Activated CD8-positive, alpha-beta memory T cell treated with anti-CD3 and anti-CD28 coated beads for 4 hours (primary cell): ENCODE results near the gene SLC35F3.
"Not testable (repeated sequence)": the region's sequence is repeated elsewhere in the genome, so short reads cannot be mapped to it uniquely, and the experiment has no call there.

Experiments used
- DNase-seq, 2 donors: peaks; one replicate each; pipeline ENCODE4 v3.0.0-alpha.2; 2020; ENCODE audit warnings: low read depth in 2 of 2

SLC35F3 gene

DNA sequence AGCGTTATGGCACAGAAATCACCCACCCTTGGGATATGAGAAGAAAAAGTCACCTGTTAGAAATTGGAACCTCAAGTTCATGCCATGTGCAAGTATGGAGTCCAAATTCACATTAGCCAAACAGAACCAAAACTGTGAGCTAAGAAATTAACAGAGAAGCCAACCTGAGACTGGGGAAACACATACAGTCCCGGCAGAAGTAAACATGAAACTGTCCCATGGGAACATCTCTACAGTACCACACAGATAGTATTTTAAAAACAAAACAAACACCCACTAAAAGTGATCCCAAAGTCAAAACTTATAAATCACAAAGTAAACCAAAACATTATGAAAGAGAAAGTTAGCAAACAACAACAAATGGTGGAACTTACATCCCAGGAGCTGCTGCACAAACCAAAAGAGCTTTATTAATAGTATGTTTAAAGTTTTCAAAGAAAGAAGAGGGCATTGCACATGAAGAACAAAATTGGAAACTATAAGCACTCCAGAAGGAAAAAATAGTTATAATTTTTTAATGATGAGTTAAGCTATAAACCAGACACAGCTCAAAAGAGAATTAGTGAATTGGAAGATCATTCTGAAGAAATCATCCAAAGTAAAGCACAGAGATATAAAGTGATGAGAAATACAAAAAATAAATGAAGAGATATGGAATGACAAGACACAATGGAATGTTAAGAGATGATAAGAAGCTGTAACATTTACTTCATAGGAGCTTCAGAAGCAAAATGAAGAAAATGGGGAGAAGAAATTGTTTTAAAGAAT is 385.2 kb downstream of the SLC35F3 start:
- no peak for DNase-seq

DNA sequence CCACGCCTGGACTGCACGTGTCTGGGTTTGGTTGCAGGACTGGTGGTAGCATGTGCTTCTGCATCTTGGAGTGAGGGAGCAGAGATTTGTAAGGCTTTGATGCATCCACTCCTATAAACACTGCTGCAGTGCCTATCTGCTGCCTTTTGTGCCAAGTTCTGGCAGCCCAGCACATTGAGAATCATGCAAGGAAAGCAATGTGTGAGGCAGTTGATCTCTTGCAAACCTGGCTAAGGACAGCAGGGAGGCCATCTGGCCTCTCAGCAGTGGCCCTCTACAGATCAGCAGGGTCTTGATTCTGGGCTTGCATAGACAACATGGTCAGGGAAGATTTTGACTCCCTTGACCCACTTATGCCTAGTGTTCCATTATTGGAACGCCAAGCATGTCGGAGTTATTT is 387.5 kb downstream of the SLC35F3 start:
- no peak for DNase-seq

DNA sequence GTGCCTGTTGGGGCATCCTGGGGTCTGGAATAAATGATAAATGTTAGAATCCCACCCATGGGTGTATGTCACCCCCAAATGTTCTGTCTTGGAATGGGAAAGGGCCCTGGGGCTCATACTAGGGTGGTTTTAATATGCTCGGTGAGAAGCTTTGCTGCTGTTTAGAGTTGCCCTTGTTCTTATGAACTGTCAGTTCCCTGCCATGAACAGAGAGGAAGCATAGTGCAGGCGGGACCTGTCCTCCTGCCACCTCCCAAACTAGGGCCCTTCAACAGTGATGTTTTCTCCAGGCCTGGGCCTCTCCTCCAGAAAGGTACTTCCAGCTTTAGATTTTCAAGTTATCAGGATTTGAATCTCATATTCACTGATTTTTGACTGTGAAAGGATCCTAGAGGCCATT is 388.1 kb downstream of the SLC35F3 start:
- DNase-seq: no peak

GRCh38 chr1:234294109-234294817 is 389.8 kb downstream of the SLC35F3 start:
- no peak for DNase-seq

- no peak for DNase-seq
Observed at GRCh38 chr1:234295068-234295467, 390.6 kb downstream of the SLC35F3 start.

DNA sequence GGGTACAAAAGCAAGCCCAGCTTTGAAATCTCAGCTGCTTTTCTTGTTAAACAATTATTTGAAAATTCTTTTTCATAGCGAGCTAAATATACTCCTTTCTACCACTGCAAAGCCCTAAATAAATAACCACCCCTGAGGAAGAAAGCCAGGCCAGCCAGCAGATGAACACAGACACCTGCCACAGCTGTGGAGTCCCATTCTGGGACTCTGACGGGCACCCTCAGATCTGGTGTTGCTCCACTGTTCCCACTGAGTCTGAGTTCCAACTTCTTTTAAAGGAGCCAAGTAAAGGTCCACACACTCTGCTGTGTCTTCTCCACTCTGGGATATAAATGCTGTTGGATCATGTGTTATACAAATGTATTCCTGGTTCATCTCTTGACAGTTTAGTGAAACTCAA is 391.1 kb downstream of the SLC35F3 start:
- DNase-seq: no peak

DNA sequence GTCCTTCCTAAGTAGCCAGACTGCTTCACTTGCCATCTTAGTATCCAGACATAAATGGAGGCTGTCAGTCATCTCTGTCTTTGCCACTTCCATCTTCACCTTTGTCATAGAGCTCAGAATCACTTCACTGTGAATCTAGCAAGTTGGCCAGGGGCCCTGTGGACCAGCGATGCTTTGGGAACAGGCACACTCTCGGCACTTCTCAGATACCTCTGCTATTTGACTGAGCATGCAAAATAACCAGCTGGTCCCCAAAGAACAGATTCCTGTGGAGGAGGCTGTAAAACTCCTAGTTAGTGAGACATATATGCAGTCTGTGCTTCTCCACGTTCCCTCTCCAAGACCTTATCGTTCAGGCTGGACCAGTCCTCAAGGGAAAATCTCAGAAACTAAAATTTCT is 392.0 kb downstream of the SLC35F3 start:
- DNase-seq: no peak

GRCh38 chr1:234297668-234298067 is 393.2 kb downstream of the SLC35F3 start:
- DNase-seq: no peak

DNA sequence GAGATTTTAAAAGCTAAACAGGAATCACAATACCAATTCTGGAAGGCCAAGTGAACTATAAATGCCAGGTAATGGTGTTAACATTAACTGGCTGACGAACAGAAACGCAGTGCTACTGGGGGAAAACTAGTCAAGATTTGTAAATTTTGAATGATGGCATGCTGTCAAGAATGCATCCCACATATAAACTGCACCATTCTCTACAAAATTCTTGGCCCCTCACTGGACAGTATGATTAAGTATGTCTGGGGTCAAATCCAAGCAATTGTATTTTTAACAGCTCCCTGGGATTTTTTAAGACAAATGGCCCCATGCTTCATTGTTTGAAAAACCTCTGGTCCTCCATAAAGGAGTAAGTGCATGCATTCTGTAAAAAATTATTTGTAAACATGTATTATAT is 395.6 kb downstream of the SLC35F3 start:
- DNase-seq: no peak

- not testable (repeated sequence) for DNase-seq
Observed at GRCh38 chr1:234301663-234302062, 397.2 kb downstream of the SLC35F3 start.

GRCh38 chr1:234302354-234302962 is 398.0 kb downstream of the SLC35F3 start:
- DNase-seq: no peak

- DNase-seq: no peak
Observed at GRCh38 chr1:234303231-234303630, 398.8 kb downstream of the SLC35F3 start.

- DNase-seq: no peak
Observed at GRCh38 chr1:234307726-234308125, 403.2 kb downstream of the SLC35F3 start.

- no peak for DNase-seq
Observed at GRCh38 chr1:234309243-234309597, 404.7 kb downstream of the SLC35F3 start.

GRCh38 chr1:234309598-234310459 is 405.4 kb downstream of the SLC35F3 start:
- DNase-seq: peak; percentile 32 to 43

- no peak for DNase-seq
Observed at GRCh38 chr1:234310460-234310817, 406.0 kb downstream of the SLC35F3 start.

GRCh38 chr1:234311414-234311813 is 406.9 kb downstream of the SLC35F3 start:
- no peak for DNase-seq

DNA sequence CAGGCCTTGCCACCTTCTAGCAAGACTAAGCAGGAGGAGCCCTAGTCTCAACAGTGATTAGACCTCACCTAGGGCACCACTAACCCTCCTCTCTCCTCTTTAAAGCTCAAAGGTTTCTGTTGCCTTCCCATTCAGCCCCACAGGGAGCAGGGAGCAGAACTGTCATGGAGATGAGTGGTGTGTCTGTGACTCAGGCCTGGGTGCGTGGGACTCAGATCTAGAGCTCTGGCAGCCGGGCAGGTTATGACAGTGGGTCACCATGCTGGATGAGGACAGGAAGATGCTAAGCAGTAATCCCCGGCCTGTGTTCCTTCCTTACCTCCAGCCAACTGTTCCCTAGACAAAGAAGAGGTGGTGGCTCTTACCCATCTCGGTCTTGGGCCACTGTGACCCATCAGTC is 408.7 kb downstream of the SLC35F3 start:
- no peak for DNase-seq

DNA sequence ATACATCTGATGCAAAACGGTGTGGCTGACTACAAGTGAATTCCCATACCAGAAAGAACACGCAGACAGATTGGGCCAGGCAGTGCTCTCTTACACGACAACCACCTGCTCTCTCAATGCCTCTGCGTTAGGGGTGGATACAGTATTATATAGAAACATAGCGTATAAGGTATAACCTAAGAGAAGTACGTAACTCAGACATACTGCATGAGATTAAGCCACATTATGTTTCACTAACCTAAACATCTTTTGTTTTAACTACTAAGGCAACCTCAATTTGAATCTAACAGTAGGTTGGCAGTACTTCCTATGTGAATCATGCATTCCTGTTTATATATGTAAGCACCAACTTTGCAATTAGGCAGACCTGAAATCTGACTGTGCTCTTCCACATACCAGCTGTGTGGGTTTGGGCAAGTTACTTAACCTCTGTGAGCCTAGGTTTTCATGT is 410.6 kb downstream of the SLC35F3 start:
- no peak for DNase-seq

- DNase-seq: no peak
Observed at GRCh38 chr1:234315588-234315987, 411.1 kb downstream of the SLC35F3 start.

DNA sequence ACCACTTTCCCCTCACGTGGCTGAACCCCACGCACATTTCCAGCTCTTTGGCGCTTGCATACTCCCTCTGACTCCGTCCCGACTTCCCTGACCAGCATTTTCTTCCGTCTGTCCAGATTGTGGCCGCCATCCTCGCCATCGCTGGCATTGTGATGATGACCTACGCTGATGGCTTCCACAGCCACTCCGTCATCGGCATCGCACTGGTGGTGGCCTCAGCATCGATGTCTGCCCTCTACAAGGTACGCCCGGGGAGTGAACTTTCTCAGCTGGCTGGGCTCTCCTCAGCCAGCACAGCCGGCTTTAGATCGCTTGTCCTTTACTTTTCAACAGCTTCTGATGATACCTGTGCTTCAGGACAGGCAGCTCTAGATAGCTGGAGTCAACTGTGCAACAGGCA is 412.0 kb downstream of the SLC35F3 start:
- DNase-seq: no peak

DNA sequence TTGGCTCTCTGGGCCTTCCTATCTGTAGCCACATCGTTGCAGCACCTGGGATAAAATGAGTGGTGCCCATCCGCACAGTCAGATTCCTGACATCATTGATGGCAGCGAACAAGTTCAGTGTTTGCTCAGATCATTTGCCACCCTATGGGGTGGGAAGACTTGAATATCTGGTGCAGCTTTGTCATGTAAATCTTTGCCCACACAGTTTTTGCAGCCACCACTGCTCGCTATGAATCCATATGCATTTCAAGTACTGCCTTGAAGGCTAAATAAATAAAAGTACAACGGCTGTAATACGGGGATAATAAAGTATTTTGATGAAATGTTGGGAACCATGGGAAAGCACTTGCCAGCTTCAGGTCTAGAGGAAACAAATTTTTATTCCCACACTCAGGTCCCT is 412.5 kb downstream of the SLC35F3 start:
- DNase-seq: no peak
